Central memory CD4-positive, alpha-beta T cell (primary cell): Measurements from ENCODE around the gene CCDC183.
"Not testable (repeated sequence)": the region's sequence is repeated elsewhere in the genome, so short reads cannot be mapped to it uniquely, and the experiment has no call there.

Experiments used
- DNase-seq: peaks from one replicate; pipeline ENCODE4 v3.0.0; 2022

The CCDC183 gene

GRCh38 chr9:136785565-136786355, 10.4 kb upstream of the CCDC183 start:
- DNase-seq: not testable (repeated sequence)

- no peak for DNase-seq
Observed at GRCh38 chr9:136786451-136786850, 9.7 kb upstream of the CCDC183 start.

GRCh38 chr9:136786983-136787382, 9.2 kb upstream of the CCDC183 start:
- DNase-seq: not testable (repeated sequence)

GRCh38 chr9:136787690-136788400, 8.3 kb upstream of the CCDC183 start:
- DNase-seq: peak; percentile 67

- not testable (repeated sequence) for DNase-seq
Observed at GRCh38 chr9:136788644-136789522, 7.3 kb upstream of the CCDC183 start.

- DNase-seq: no peak
Observed at GRCh38 chr9:136789523-136789937, 6.6 kb upstream of the CCDC183 start.

GRCh38 chr9:136790640-136791515, 5.3 kb upstream of the CCDC183 start, which contains the start of gene TMEM141:
TSS of gene TMEM141 (plus strand) at chr9:136791344. CDS start at chr9:136791371, 27 bp downstream.
- DNase-seq: peak; percentile 99

- DNase-seq: peak; percentile 73
Observed at GRCh38 chr9:136791516-136792276, 4.4 kb upstream of the CCDC183 start.

- no peak for DNase-seq
Observed at GRCh38 chr9:136792321-136793085, 3.6 kb upstream of the CCDC183 start.

- no peak for DNase-seq
Observed at GRCh38 chr9:136793086-136793946, 2.8 kb upstream of the CCDC183 start.

GRCh38 chr9:136794281-136794999, 1.7 kb upstream of the CCDC183 start:
- no peak for DNase-seq

GRCh38 chr9:136795000-136795348, 1.2 kb upstream of the CCDC183 start:
- DNase-seq: no peak

GRCh38 chr9:136796775-136797347, 723 bp downstream of the CCDC183 start:
- not testable (repeated sequence) for DNase-seq

GRCh38 chr9:136798708-136799078, 2.6 kb downstream of the CCDC183 start:
- no peak for DNase-seq

- DNase-seq: no peak
Observed at GRCh38 chr9:136799079-136799853, 3.1 kb downstream of the CCDC183 start.

GRCh38 chr9:136799854-136800657, 3.9 kb downstream of the CCDC183 start:
- peak; percentile 71 for DNase-seq

- no peak for DNase-seq
Observed at GRCh38 chr9:136802321-136802720, 6.2 kb downstream of the CCDC183 start.
